ENCODE data around the gene AP3B2.

DNA sequence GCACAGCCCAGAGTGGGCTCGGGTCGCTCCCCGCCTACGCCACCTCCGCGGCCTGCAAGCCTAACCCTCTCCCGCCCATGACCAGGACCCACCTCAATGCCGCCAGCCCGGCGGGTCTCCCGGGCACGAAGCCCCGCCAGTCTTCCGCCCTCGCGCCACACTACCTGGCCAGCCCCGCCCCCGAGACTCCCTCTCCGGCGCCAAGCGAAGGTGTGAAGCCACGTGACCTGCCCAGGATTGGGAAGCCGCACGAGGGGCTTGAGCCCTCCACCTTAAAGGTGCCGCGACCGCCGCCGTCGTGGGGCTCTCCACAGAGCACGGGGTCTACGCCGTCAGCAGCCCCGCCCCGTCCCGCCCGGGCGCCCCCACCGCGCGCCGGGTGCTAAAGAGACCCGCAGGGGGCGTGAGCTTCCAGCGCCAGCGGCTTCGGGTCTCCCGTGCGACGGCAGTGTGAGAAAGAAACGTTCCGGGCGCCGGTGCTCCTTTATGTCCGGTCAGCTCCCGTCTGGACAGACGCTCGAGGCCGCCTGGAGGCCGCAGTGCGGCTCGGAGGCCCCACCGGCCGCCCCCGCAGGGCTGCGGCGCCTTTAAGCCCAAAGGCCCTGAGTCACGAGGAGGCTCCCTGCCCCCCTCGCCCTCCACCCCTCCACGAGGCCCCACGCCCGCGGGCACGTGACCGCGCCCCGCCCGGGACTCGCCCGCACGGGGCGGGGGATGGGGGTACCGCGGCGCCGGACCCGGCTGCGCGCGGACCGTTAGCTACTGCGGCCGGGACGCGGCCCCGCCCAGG is 62.4 kb downstream of the AP3B2 start, which contains the start of gene CPEB1:
- TF ChIP-seq ZNF274 (IDR thresholded peaks at IDR 0.05; ENCODE audit: low read depth, low read length) (no peak), TCF7L2 (IDR thresholded peaks at IDR 0.05; ENCODE audit: borderline replicate concordance, extremely low read depth, insufficient read depth, insufficient read length) (no peak), JUND (IDR thresholded peaks at IDR 0.05) (no peak), EZH2phosphoT487 (IDR thresholded peaks at IDR 0.05; ENCODE audit: borderline replicate concordance) (no peak), MAX (IDR thresholded peaks at IDR 0.05) (no peak), EZH2 (IDR thresholded peaks at IDR 0.05) (no peak), ELF1 (IDR thresholded peaks at IDR 0.05; ENCODE audit: borderline replicate concordance, low read depth) (no peak)
- TF ChIP-seq, protein P1, sequence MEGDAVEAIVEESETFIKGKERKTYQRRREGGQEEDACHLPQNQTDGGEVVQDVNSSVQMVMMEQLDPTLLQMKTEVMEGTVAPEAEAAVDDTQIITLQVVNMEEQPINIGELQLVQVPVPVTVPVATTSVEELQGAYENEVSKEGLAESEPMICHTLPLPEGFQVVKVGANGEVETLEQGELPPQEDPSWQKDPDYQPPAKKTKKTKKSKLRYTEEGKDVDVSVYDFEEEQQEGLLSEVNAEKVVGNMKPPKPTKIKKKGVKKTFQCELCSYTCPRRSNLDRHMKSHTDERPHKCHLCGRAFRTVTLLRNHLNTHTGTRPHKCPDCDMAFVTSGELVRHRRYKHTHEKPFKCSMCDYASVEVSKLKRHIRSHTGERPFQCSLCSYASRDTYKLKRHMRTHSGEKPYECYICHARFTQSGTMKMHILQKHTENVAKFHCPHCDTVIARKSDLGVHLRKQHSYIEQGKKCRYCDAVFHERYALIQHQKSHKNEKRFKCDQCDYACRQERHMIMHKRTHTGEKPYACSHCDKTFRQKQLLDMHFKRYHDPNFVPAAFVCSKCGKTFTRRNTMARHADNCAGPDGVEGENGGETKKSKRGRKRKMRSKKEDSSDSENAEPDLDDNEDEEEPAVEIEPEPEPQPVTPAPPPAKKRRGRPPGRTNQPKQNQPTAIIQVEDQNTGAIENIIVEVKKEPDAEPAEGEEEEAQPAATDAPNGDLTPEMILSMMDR (IDR thresholded peaks at IDR 0.05 in 2 of 3, conservative IDR thresholded peaks at IDR 0.05 in 1 of 3; ENCODE audit: borderline replicate concordance in 1 of 3, insufficient read depth in 1 of 3, low read depth in 2 of 3, low read length in 2 of 3), result no peak

Measured in HCT116 (cell line).